K562 (cell line): Measurements from ENCODE around the gene KYAT1. TPM values are rescaled to one million over a fixed set of nuclear protein-coding genes. Genes with fewer than 3 reads are reported as not detected.

Experiments used
- ATF4 ChIP-seq: fragments of 450-650 bp; formaldehyde crosslinking; IDR thresholded peaks from 2 replicates; pipeline ENCODE4 v1.4.0; 2022; ENCODE audit warnings: mild to moderate bottlenecking, moderate library complexity
- EGR1 ChIP-seq: fragments of 450-650 bp; conservative IDR thresholded peaks from 2 replicates; pipeline ENCODE4 v1.6.1; 2017; ENCODE audit warnings: mild to moderate bottlenecking
- HLTF ChIP-seq: fragments of 450-650 bp; IDR thresholded peaks from 2 replicates; pipeline ENCODE4 v1.6.1; 2016
- IFI16 ChIP-seq: fragments of 250-450 bp; sonication (Bioruptor Pico); IDR thresholded peaks from 2 replicates; pipeline ENCODE4 v2.1.2; 2022; ENCODE audit warnings: mild to moderate bottlenecking, inconsistent platforms
- PKNOX1 ChIP-seq: fragments of 450-650 bp; IDR thresholded peaks from 2 replicates; pipeline ENCODE4 v1.6.1; 2016
- PTTG1 ChIP-seq: fragments of 450-650 bp; IDR thresholded peaks from 2 replicates; pipeline ENCODE4 v1.6.1; 2016; ENCODE audit warnings: low read depth, mild to moderate bottlenecking, missing genetic modification characterization, missing compliant biosample characterization
- SREBF2 ChIP-seq: sonication (generic); formaldehyde crosslinking; IDR thresholded peaks from 2 replicates; pipeline ENCODE4 v1.4.0; 2020; ENCODE audit warnings: mild to moderate bottlenecking, missing genetic modification reagents
- ZKSCAN3 ChIP-seq: fragments of 250-450 bp; sonication (Bioruptor Pico); IDR thresholded peaks from 2 replicates; pipeline ENCODE4 v1.4.0; 2020
- ZKSCAN8 ChIP-seq: fragments of 200-800 bp; sonication (Bioruptor generic); IDR thresholded peaks from 2 replicates; pipeline ENCODE4 v1.6.1; 2016; ENCODE audit warnings: missing genetic modification characterization, missing compliant biosample characterization
- ZNF280B ChIP-seq: fragments of 250-450 bp; sonication (Bioruptor Pico); IDR thresholded peaks from 2 replicates; pipeline ENCODE4 v1.5.1; 2021; ENCODE audit warnings: mild to moderate bottlenecking
- ZNF785 ChIP-seq: fragments of 250-450 bp; sonication (Bioruptor Pico); IDR thresholded peaks from 2 replicates; pipeline ENCODE4 v1.4.0; 2020; ENCODE audit warnings: mild to moderate bottlenecking
- polyA plus RNA-seq, 8 experiments: library from polyadenylated mRNA; depleted of rRNA in 4 of 8; stranded (reverse) in 5 of 8; unstranded in 3 of 8; fragments of >200 nt; fragmentation: Nextera tagmentation in 2 of 8; fragmentation: Illumina TruSeq in 1 of 8; extraction: Ambion mirVana in 2 of 8; extraction: Trizol in 1 of 8; gene quantifications; 2 replicates each; pipeline versions ENCODE4 v1.2.1 to v1.2.3, GENCODE V29; 2011 to 2014; ENCODE audit warnings: inconsistent platforms in 1 of 8, missing spikeins in 1 of 8
- total RNA-seq, 7 experiments: library from RNA; depleted of rRNA in 6 of 7; stranded (reverse); fragments of >200 nt in 6 of 7; fragmentation: Illumina TruSeq in 2 of 7; extraction: Trizol in 2 of 7; gene quantifications; 2 replicates each; pipeline versions ENCODE4 v1.2.1 to v1.2.3, GENCODE V29; 2011 to 2021; ENCODE audit warnings: low replicate concordance in 1 of 7
- TF ChIP-seq, protein P1 (sequence below): fragments of 250-450 bp; sonication (Bioruptor Pico); IDR thresholded peaks from 2 replicates; pipeline ENCODE4 v1.8.0; 2021; ENCODE audit warnings: borderline replicate concordance, mild to moderate bottlenecking, moderate library complexity; ENCODE audit not compliant: poor library complexity, severe bottlenecking
- TF ChIP-seq, protein P2 (sequence below), 2 experiments: fragments of 450-650 bp; conservative IDR thresholded peaks; 2 replicates each; pipeline ENCODE4 v1.6.1; 2017; ENCODE audit warnings: mild to moderate bottlenecking in 2 of 2, moderate library complexity in 2 of 2
- TF ChIP-seq, protein P3 (sequence below): fragments of 250-450 bp; sonication (Bioruptor Pico); IDR thresholded peaks from 2 replicates; pipeline ENCODE4 v1.5.0; 2021; ENCODE audit warnings: mild to moderate bottlenecking, borderline replicate concordance
- TF ChIP-seq, protein P4 (sequence below): fragments of 250-450 bp; sonication (Bioruptor Pico); IDR thresholded peaks from 2 replicates; pipeline ENCODE4 v1.5.0; 2020; ENCODE audit warnings: mild to moderate bottlenecking

The KYAT1 gene
- total and polyA plus RNA-seq, 9 of the 15 experiments (the other 6 are each of a cell fraction or from before 2014, with no cell fraction given), result 6.4 to 16.8 (median 11.1) TPM

GRCh38 chr9:128818839-128819715 is 62.7 kb downstream of the KYAT1 start (continued):
- TF ChIP-seq, protein P1, sequence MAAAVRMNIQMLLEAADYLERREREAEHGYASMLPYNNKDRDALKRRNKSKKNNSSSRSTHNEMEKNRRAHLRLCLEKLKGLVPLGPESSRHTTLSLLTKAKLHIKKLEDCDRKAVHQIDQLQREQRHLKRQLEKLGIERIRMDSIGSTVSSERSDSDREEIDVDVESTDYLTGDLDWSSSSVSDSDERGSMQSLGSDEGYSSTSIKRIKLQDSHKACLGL (CRISPR knock-in tag), result no peak
- TF ChIP-seq, protein P2, sequence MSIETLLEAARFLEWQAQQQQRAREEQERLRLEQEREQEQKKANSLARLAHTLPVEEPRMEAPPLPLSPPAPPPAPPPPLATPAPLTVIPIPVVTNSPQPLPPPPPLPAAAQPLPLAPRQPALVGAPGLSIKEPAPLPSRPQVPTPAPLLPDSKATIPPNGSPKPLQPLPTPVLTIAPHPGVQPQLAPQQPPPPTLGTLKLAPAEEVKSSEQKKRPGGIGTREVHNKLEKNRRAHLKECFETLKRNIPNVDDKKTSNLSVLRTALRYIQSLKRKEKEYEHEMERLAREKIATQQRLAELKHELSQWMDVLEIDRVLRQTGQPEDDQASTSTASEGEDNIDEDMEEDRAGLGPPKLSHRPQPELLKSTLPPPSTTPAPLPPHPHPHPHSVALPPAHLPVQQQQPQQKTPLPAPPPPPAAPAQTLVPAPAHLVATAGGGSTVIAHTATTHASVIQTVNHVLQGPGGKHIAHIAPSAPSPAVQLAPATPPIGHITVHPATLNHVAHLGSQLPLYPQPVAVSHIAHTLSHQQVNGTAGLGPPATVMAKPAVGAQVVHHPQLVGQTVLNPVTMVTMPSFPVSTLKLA (conservative IDR thresholded peaks at IDR 0.05), result peak in 1 of 2 experiments; percentile 13; a peak in 1 of 4 replicates
- TF ChIP-seq SREBF2 (CRISPR knock-in tag), result no peak
- no peak for TF ChIP-seq IFI16 (CRISPR knock-in tag)
- TF ChIP-seq ZKSCAN8 (CRISPR knock-in tag), result no peak
- TF ChIP-seq PTTG1, result no peak
- TF ChIP-seq, protein P3, sequence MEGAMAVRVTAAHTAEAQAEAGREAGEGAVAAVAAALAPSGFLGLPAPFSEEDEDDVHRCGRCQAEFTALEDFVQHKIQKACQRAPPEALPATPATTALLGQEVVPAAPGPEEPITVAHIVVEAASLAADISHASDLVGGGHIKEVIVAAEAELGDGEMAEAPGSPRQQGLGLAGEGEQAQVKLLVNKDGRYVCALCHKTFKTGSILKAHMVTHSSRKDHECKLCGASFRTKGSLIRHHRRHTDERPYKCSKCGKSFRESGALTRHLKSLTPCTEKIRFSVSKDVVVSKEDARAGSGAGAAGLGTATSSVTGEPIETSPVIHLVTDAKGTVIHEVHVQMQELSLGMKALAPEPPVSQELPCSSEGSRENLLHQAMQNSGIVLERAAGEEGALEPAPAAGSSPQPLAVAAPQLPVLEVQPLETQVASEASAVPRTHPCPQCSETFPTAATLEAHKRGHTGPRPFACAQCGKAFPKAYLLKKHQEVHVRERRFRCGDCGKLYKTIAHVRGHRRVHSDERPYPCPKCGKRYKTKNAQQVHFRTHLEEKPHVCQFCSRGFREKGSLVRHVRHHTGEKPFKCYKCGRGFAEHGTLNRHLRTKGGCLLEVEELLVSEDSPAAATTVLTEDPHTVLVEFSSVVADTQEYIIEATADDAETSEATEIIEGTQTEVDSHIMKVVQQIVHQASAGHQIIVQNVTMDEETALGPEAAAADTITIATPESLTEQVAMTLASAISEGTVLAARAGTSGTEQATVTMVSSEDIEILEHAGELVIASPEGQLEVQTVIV, result no peak
- TF ChIP-seq, protein P4, sequence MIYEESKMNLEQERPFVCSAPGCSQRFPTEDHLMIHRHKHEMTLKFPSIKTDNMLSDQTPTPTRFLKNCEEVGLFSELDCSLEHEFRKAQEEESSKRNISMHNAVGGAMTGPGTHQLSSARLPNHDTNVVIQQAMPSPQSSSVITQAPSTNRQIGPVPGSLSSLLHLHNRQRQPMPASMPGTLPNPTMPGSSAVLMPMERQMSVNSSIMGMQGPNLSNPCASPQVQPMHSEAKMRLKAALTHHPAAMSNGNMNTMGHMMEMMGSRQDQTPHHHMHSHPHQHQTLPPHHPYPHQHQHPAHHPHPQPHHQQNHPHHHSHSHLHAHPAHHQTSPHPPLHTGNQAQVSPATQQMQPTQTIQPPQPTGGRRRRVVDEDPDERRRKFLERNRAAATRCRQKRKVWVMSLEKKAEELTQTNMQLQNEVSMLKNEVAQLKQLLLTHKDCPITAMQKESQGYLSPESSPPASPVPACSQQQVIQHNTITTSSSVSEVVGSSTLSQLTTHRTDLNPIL (CRISPR knock-in tag), result no peak
- no peak for TF ChIP-seq ZKSCAN3 (CRISPR knock-in tag)
- no peak for TF ChIP-seq PKNOX1
- no peak for TF ChIP-seq ATF4 (CRISPR knock-in tag)
- no peak for TF ChIP-seq HLTF
- no peak; the same call in 1 of the 2 replicates for TF ChIP-seq EGR1
- TF ChIP-seq ZNF785 (CRISPR knock-in tag), result no peak
- no peak for TF ChIP-seq ZNF280B
